Fibroblast of skin of left quadriceps (primary cell): ENCODE results near the gene RSRP1.
"Not testable (repeated sequence)": the region's sequence is repeated elsewhere in the genome, so short reads cannot be mapped to it uniquely, and the experiment has no call there.

Experiments
- DNase-seq, 2 experiments: peaks; one replicate each; pipeline ENCODE4 v3.0.0-alpha.2; 2013; ENCODE audit warnings: low read depth in 2 of 2

The RSRP1 gene

GRCh38 chr1:25257196-25257595 is 9.9 kb upstream of the RSRP1 start:
- no peak for DNase-seq

DNA sequence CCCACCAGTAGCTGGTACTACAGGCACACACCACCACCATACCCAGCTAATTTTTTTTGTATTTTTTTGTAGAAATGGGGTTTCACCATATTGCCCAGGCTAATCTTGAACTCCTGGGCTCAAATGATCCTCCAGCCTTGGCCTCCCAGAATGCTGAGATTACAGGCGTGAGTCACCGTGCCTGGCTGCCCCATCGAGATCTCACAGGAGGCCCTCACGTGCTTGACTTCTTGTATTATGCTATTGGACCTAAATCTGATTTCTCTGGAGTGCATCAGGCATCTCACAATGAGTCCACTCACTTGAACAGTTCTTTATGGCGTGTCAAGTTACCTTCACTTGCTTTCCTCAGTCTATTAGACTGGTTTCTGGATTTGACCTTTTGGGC is 9.3 kb upstream of the RSRP1 start:
- DNase-seq = no peak

GRCh38 chr1:25255706-25256577 is 8.7 kb upstream of the RSRP1 start:
- DNase-seq = no peak

- peak; percentile 61 to 63 for DNase-seq
Measured at GRCh38 chr1:25253911-25254310, 6.7 kb upstream of the RSRP1 start.

- no peak for DNase-seq
Measured at GRCh38 chr1:25247829-25248754, 838 bp upstream of the RSRP1 start.

GRCh38 chr1:25246600-25247023 is 642 bp downstream of the RSRP1 start:
- no peak for DNase-seq

GRCh38 chr1:25245809-25246599 is 1.2 kb downstream of the RSRP1 start:
- no peak for DNase-seq

- DNase-seq = no peak
Measured at GRCh38 chr1:25245393-25245792, 1.9 kb downstream of the RSRP1 start.

GRCh38 chr1:25243907-25244306 is 3.3 kb downstream of the RSRP1 start:
- DNase-seq = no peak

GRCh38 chr1:25239681-25240541 is 7.3 kb downstream of the RSRP1 start:
- peak; percentile 59 to 67 for DNase-seq

DNA sequence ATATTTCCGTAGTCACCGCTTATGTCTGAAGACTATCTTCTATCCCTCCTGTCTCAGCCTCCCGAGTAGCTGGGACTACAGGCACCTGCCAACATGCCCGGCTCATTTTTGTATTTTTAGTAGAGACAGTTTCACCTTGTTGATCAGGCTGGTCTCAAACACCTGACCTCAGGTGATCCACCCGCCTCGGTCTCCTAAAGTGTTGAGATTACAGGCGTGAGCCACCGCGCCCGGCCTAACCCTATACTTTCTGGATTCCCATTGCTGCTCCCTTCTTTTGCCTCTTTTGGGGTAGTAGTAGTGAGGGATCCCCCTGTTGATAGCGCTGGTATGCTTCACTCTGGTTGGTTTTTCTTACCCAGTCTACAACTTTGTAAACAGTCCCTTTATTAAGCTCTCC is 9.2 kb downstream of the RSRP1 start:
- no peak for DNase-seq

DNA sequence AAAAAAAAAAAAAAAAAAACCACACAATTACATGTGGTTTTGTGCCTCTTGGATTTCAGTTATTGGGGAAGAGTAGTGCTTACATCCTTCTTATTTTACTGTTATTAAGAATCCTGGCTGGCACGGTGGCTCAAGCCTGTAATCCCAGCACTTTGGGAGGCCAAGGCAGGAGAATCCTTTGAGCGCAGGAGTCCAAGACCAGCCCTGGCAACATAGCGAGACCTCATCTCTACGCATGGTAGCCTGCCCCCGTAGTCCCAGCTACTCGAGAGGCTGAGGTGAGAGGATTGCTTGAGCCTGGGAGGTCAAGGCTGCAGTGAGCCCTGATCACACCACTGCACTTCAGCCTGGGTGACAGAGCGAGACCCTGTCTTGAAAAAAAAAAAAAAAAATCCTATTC is 11.0 kb downstream of the RSRP1 start:
- DNase-seq = not testable (repeated sequence)

GRCh38 chr1:25235411-25235810 is 11.8 kb downstream of the RSRP1 start:
- DNase-seq = not testable (repeated sequence)

GRCh38 chr1:25232866-25233784 is 14.1 kb downstream of the RSRP1 start:
- DNase-seq = peak in 1 of 2 experiments; percentile 44

DNA sequence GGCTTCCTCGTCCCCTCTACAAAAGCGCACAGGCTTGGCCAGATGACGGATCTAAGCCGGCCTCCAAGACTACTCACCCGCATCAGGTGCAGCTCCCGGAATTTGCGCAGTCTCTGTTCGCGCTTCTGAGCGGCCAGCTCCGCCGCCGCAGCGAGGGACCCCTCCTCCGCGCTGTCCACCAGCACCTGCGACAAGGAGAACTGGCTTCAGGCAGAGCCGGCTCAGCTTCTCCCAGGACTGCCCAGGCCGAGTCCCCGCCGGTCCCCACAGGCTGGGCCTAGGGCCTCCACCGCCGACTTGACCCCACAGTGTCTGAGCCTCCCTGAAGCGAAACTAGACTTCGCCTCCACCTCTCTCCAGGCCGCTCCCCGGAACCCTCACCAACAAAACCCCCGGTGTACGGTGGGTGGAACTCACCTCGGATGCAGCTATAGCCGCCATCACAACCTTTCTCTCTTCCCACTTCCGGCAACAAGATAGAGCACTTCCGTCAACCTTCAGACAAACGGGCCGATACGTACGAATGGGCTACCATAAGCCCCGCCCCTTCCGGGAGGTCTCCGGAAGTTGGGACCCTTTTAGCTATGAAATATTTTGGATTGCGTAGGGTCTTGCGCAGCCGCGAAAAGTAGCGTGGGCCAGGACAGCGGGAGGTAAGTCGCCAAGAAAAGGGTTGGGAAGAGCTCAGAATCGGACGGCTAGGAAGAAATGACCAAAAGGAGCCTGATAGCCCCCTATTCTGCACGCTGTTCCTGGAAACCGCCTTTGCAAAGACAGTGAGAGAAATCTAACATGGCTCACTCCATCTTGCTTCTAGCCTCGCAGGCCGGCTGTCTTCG is 15.0 kb downstream of the RSRP1 start, which contains the start of gene SYF2:
Gene SYF2 (minus strand): TSS at position 476 of the 839 bp plus-strand sequence. CDS start 35 bp downstream, at position 441.
- DNase-seq = peak; percentile 87 to 90

- no peak for DNase-seq
Measured at GRCh38 chr1:25223471-25223870, 23.8 kb downstream of the RSRP1 start.

DNA sequence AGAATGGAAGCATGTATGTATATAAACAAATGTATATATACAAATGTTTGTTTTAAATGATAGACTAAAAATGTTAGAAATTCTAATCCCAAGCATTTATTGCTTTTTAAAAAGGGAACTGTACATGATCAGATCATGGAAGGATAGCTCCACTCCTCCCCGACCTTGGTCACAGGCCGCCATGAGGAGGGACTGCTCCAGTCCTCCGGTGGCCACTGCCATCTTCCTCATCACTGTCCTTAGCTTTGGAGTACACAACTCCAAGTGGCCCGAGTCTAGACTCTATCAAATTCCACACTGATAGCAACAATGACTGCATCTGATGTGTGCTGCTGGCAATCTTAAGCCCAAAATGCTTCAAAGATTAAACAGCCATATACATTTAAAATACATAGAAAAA is 24.6 kb downstream of the RSRP1 start:
- no peak for DNase-seq

- DNase-seq = no peak
Measured at GRCh38 chr1:25220666-25221065, 26.6 kb downstream of the RSRP1 start.
